ENCODE results near the gene EPB41L5.
A peak's percentile ranks its signal among the peaks of the same experiment; 100 is the strongest.
"Not testable (repeated sequence)": the region's sequence is repeated elsewhere in the genome, so short reads cannot be mapped to it uniquely, and the experiment has no call there.

Gene EPB41L5

GRCh38 chr2:120029672-120030640 is 17.1 kb downstream of the EPB41L5 start:
- DNase-seq, result no peak

GRCh38 chr2:120032297-120032696 is 19.4 kb downstream of the EPB41L5 start:
- DNase-seq, result no peak

GRCh38 chr2:120034027-120034426 is 21.1 kb downstream of the EPB41L5 start:
- DNase-seq, result no peak

GRCh38 chr2:120034621-120035020 is 21.7 kb downstream of the EPB41L5 start:
- no peak for DNase-seq

GRCh38 chr2:120036145-120036544 is 23.3 kb downstream of the EPB41L5 start:
- DNase-seq, result peak; percentile 4

GRCh38 chr2:120037995-120038541 is 25.2 kb downstream of the EPB41L5 start:
- no peak for DNase-seq

- no peak for DNase-seq
Measured at GRCh38 chr2:120042359-120042758, 29.5 kb downstream of the EPB41L5 start.

GRCh38 chr2:120044336-120044735 is 31.5 kb downstream of the EPB41L5 start:
- no peak for DNase-seq

- not testable (repeated sequence) for DNase-seq
Measured at GRCh38 chr2:120045775-120046174, 32.9 kb downstream of the EPB41L5 start.

- DNase-seq, result not testable (repeated sequence)
Measured at GRCh38 chr2:120046252-120046651, 33.4 kb downstream of the EPB41L5 start.

GRCh38 chr2:120052597-120052996 is 39.7 kb downstream of the EPB41L5 start:
- DNase-seq, result no peak

- no peak for DNase-seq
Measured at GRCh38 chr2:120053891-120054290, 41.0 kb downstream of the EPB41L5 start.

- no peak for DNase-seq
Measured at GRCh38 chr2:120059483-120059882, 46.6 kb downstream of the EPB41L5 start.

- no peak for DNase-seq
Measured at GRCh38 chr2:120060088-120060623, 47.3 kb downstream of the EPB41L5 start.

- no peak for DNase-seq
Measured at GRCh38 chr2:120064664-120065063, 51.8 kb downstream of the EPB41L5 start.

GRCh38 chr2:120066800-120067547 is 54.1 kb downstream of the EPB41L5 start:
- peak; percentile 89 for DNase-seq

GRCh38 chr2:120068040-120068658 is 55.3 kb downstream of the EPB41L5 start:
- DNase-seq, result peak; percentile 76

- no peak for DNase-seq
Measured at GRCh38 chr2:120075545-120075944, 62.7 kb downstream of the EPB41L5 start.

- DNase-seq, result no peak
Measured at GRCh38 chr2:120077896-120078295, 65.0 kb downstream of the EPB41L5 start.

- DNase-seq, result no peak
Measured at GRCh38 chr2:120079647-120080046, 66.8 kb downstream of the EPB41L5 start.

GRCh38 chr2:120091436-120091835 is 78.6 kb downstream of the EPB41L5 start:
- DNase-seq, result no peak

GRCh38 chr2:120094795-120095194 is 81.9 kb downstream of the EPB41L5 start:
- no peak for DNase-seq

- DNase-seq, result no peak
Measured at GRCh38 chr2:120100627-120101026, 87.8 kb downstream of the EPB41L5 start.
